HepG2 (cell line): ENCODE measurements around the gene HPCAL1. TPM values are rescaled to one million over a fixed set of nuclear protein-coding genes. Genes with fewer than 3 reads are reported as not detected.
A peak's percentile ranks its signal among the peaks of the same experiment; 100 is the strongest.

ENCODE experiments used
- ATF7 ChIP-seq, 2 experiments: fragments of 450-650 bp in 1 of 2; sonication (generic) in 1 of 2; formaldehyde crosslinking in 1 of 2; IDR thresholded peaks; 2 replicates each; pipeline versions ENCODE4 v1.4.0 to v1.6.1; 2016 to 2020; ENCODE audit warnings: antibody characterized with exemption in 1 of 2, mild to moderate bottlenecking in 1 of 2, missing genetic modification reagents in 1 of 2
- BATF2 ChIP-seq: sonication (generic); formaldehyde crosslinking; IDR thresholded peaks from 2 replicates; pipeline ENCODE4 v1.8.0; 2022; ENCODE audit warnings: mild to moderate bottlenecking, missing genetic modification reagents, moderate library complexity
- FOXC1 ChIP-seq: sonication (generic); formaldehyde crosslinking; IDR thresholded peaks from 2 replicates; pipeline ENCODE4 v1.8.0; 2022; ENCODE audit warnings: mild to moderate bottlenecking, missing genetic modification reagents, borderline replicate concordance
- HMGXB4 ChIP-seq, 2 experiments: sonication (generic) in 1 of 2; formaldehyde crosslinking in 1 of 2; IDR thresholded peaks; 2 replicates each; pipeline versions ENCODE4 v1.4.0 to v1.6.1; 2018 to 2020; ENCODE audit warnings: missing genetic modification reagents in 2 of 2, borderline replicate concordance in 1 of 2, low read depth in 1 of 2, mild to moderate bottlenecking in 1 of 2, missing biosample characterization in 1 of 2
- MNT ChIP-seq: fragments of 450-650 bp; IDR thresholded peaks from 2 replicates; pipeline ENCODE4 v1.6.1; 2016
- PHB2 ChIP-seq: fragments of 450-650 bp; IDR thresholded peaks from 2 replicates; pipeline ENCODE4 v1.6.1; 2018; ENCODE audit not compliant: partially characterized antibody
- SIX1 ChIP-seq: sonication (generic); formaldehyde crosslinking; IDR thresholded peaks from 2 replicates; pipeline ENCODE4 v1.4.0; 2020; ENCODE audit warnings: missing genetic modification reagents, borderline replicate concordance
- TFDP2 ChIP-seq: sonication (generic); formaldehyde crosslinking; IDR thresholded peaks from 2 replicates; pipeline ENCODE4 v1.4.0; 2020; ENCODE audit warnings: missing genetic modification reagents
- U2AF1 ChIP-seq: fragments of 200-400 bp; formaldehyde crosslinking; optimal IDR thresholded peaks from 2 replicates; pipeline ENCODE3; 2017; ENCODE audit warnings: mild to moderate bottlenecking, low read depth, low read length
- ZNF10 ChIP-seq: sonication (generic); formaldehyde crosslinking; IDR thresholded peaks from 2 replicates; pipeline ENCODE4 v1.4.0; 2020; ENCODE audit warnings: mild to moderate bottlenecking, low read depth, missing genetic modification reagents, borderline replicate concordance
- ZNF180 ChIP-seq: sonication (generic); formaldehyde crosslinking; IDR thresholded peaks from 2 replicates; pipeline ENCODE4 v1.4.0; 2020; ENCODE audit warnings: low read depth, missing genetic modification reagents, borderline replicate concordance
- ZNF296 ChIP-seq: sonication (generic); formaldehyde crosslinking; conservative IDR thresholded peaks from 2 replicates; pipeline ENCODE4 v1.5.0; 2020; ENCODE audit warnings: mild to moderate bottlenecking, missing genetic modification reagents
- ZNF441 ChIP-seq: sonication (generic); formaldehyde crosslinking; IDR thresholded peaks from 2 replicates; pipeline ENCODE4 v1.7.0; 2021; ENCODE audit warnings: missing genetic modification reagents, borderline replicate concordance
- ZNF720 ChIP-seq: sonication (generic); formaldehyde crosslinking; IDR thresholded peaks from 2 replicates; pipeline ENCODE4 v1.4.0; 2020; ENCODE audit warnings: missing genetic modification reagents
- ZUFSP ChIP-seq: sonication (generic); formaldehyde crosslinking; IDR thresholded peaks from 2 replicates; pipeline ENCODE4 v1.9.0; 2021; ENCODE audit warnings: missing genetic modification reagents, mild to moderate bottlenecking, borderline replicate concordance
- polyA plus RNA-seq, 8 experiments: library from polyadenylated mRNA; depleted of rRNA in 3 of 8; stranded (reverse) in 7 of 8; unstranded in 1 of 8; fragments of >200 nt; fragmentation: Illumina TruSeq in 4 of 8; extraction: Trizol in 4 of 8; gene quantifications; 2 replicates each; pipeline versions ENCODE4 v1.2.1 to v1.2.3, GENCODE V29; 2011 to 2016; ENCODE audit warnings: low read depth in 4 of 8, missing spikeins in 1 of 8, mixed read lengths in 1 of 8; ENCODE audit not compliant: insufficient read depth in 1 of 8
- total RNA-seq, 5 experiments: library from RNA; depleted of rRNA; stranded (reverse); fragments of >200 nt; fragmentation: Illumina TruSeq; extraction: Trizol; gene quantifications; 2 replicates each; pipeline ENCODE4 v1.2.3, GENCODE V29; 2016; ENCODE audit warnings: low read depth in 1 of 5

Gene HPCAL1
- total and polyA plus RNA-seq, 2 of the 13 experiments (the other 11 are each of a cell fraction or from before 2014, with no cell fraction given) = 29.5 to 29.9 TPM

GRCh38 chr2:10447300-10447894 lies 144.7 kb downstream of the HPCAL1 start (continued):
- TF ChIP-seq HMGXB4 (CRISPR knock-in tag; IDR thresholded peaks at IDR 0.05; ENCODE audit: borderline replicate concordance in 1 of 2, low read depth in 1 of 2) (peak in 1 of 2 experiments; percentile 65; a peak in 1 of 4 replicates), PHB2 (no peak), ZNF441 (CRISPR knock-in tag) (no peak), ZUFSP (CRISPR knock-in tag) (no peak), BATF2 (CRISPR knock-in tag) (no peak), SIX1 (no peak), ZNF296 (CRISPR knock-in tag) (0 out of 2 replicates have a peak, but pooled peaks have one; percentile 17), ZNF720 (CRISPR knock-in tag) (no peak), ATF7 (IDR thresholded peaks at IDR 0.05) (no peak), ATF7 (CRISPR knock-in tag; IDR thresholded peaks at IDR 0.05) (no peak), ZNF180 (CRISPR knock-in tag) (0 out of 2 replicates have a peak, but pooled peaks have one; percentile 47), TFDP2 (CRISPR knock-in tag) (no peak), FOXC1 (CRISPR knock-in tag) (no peak), MNT (no peak; the same call in 1 of the 2 replicates), ZNF10 (no peak), U2AF1 (no peak)
